Neural progenitor cell (in vitro differentiated cells): ENCODE measurements around the gene AFF4.

Experiments used
- EZH2 ChIP-seq: fragments of 200-600 bp; sonication (generic); IDR thresholded peaks from 2 replicates; pipeline ENCODE4 v1.6.1; 2017; ENCODE audit warnings: antibody characterized with exemption, mild to moderate bottlenecking, moderate library complexity
- EZH2phosphoT487 ChIP-seq: fragments of 200-600 bp; sonication (generic); IDR thresholded peaks from 2 replicates; pipeline ENCODE4 v1.6.1; 2017; ENCODE audit warnings: antibody characterized with exemption

- no peak for TF ChIP-seq EZH2phosphoT487
- TF ChIP-seq EZH2 = no peak
Measured at GRCh38 chr5:132826424-132827082, 136.9 kb downstream of the AFF4 start.
